Astrocyte (in vitro differentiated cells and primary cell): ENCODE data around the gene OTX2. TPM values are rescaled to one million over a fixed set of nuclear protein-coding genes. Genes with fewer than 3 reads are reported as not detected.

Source experiments
- DNase-seq: peaks from one replicate; pipeline ENCODE4 v3.0.0-alpha.2; 2010; ENCODE audit warnings: low read depth
- FAIRE-seq: peaks from 2 replicates; lab custom pipeline; 2011; peaks lifted over from hg19 to GRCh38; lab: Jason Lieb, UNC
- H2AFZ ChIP-seq: 2 replicates; pipeline ENCODE4 v1.6.0; 2012; ENCODE audit warnings: low read depth, low read length, inconsistent platforms
- H3K27ac ChIP-seq: 2 replicates; pipeline ENCODE4 v1.5.1; 2011; ENCODE audit warnings: low read depth, low read length, inconsistent platforms
- H3K27me3 ChIP-seq: 2 replicates; pipeline ENCODE4 v1.6.0; 2011; ENCODE audit warnings: low read length, inconsistent platforms; ENCODE audit not compliant: insufficient read depth
- H3K36me3 ChIP-seq: 2 replicates; pipeline ENCODE4 v1.5.1; 2011; ENCODE audit warnings: low read length, inconsistent platforms; ENCODE audit not compliant: insufficient read depth
- H3K4me1 ChIP-seq: 2 replicates; pipeline ENCODE4 v1.5.1; 2011; ENCODE audit warnings: low read length, inconsistent platforms; ENCODE audit not compliant: insufficient read depth
- H3K4me2 ChIP-seq: 2 replicates; pipeline ENCODE4 v1.6.0; 2012; ENCODE audit warnings: low read length, inconsistent platforms
- H3K4me3 ChIP-seq: 2 replicates; pipeline ENCODE4 v1.5.1; 2011; ENCODE audit warnings: low read depth, mild to moderate bottlenecking, low read length, inconsistent platforms; ENCODE audit not compliant: insufficient read depth
- H3K79me2 ChIP-seq: 2 replicates; pipeline ENCODE4 v1.6.0; 2012; ENCODE audit warnings: mild to moderate bottlenecking, low read length, inconsistent platforms; ENCODE audit not compliant: insufficient read depth
- H3K9ac ChIP-seq: 2 replicates; pipeline ENCODE4 v1.6.0; 2012; ENCODE audit warnings: mild to moderate bottlenecking, low read length, inconsistent platforms
- H3K9me3 ChIP-seq: 2 replicates; pipeline ENCODE4 v1.5.1; 2012; ENCODE audit warnings: low read depth, mild to moderate bottlenecking, low read length, inconsistent platforms; ENCODE audit not compliant: insufficient read depth
- H4K20me1 ChIP-seq: 2 replicates; pipeline ENCODE4 v1.6.0; 2012; ENCODE audit warnings: low read length, inconsistent platforms; ENCODE audit not compliant: insufficient read depth
- H3K27ac Mint-ChIP-seq: one replicate; pipeline ENCODE4 v1.8.0; 2021; ENCODE audit warnings: mild to moderate bottlenecking, mixed read lengths; ENCODE audit not compliant: unreplicated experiment
- H3K27me3 Mint-ChIP-seq: one replicate; pipeline ENCODE4 v1.8.0; 2021; ENCODE audit warnings: low read depth, mixed read lengths; ENCODE audit not compliant: unreplicated experiment
- H3K36me3 Mint-ChIP-seq: one replicate; pipeline ENCODE4 v1.8.0; 2021; ENCODE audit warnings: low read depth, mixed read lengths; ENCODE audit not compliant: unreplicated experiment
- H3K4me1 Mint-ChIP-seq: one replicate; pipeline ENCODE4 v1.8.0; 2021; ENCODE audit warnings: low read depth, mixed read lengths; ENCODE audit not compliant: unreplicated experiment
- H3K4me3 Mint-ChIP-seq: one replicate; pipeline ENCODE4 v1.8.0; 2021; ENCODE audit warnings: mild to moderate bottlenecking, moderate library complexity, mixed read lengths; ENCODE audit not compliant: unreplicated experiment
- H3K9me3 Mint-ChIP-seq: one replicate; pipeline ENCODE4 v1.8.0; 2021; ENCODE audit warnings: mild to moderate bottlenecking, mixed read lengths; ENCODE audit not compliant: unreplicated experiment
- CTCF ChIP-seq: IDR thresholded peaks from 2 replicates; pipeline ENCODE4 v1.5.1; 2011; ENCODE audit warnings: low read depth, mild to moderate bottlenecking, inconsistent platforms, low read length, moderate library complexity; ENCODE audit not compliant: insufficient read depth
- EZH2 ChIP-seq: IDR thresholded peaks from 2 replicates; pipeline ENCODE4 v1.6.1; 2012; ENCODE audit warnings: mild to moderate bottlenecking, low read length, inconsistent platforms; ENCODE audit not compliant: insufficient read depth
- total RNA-seq: library from RNA; stranded (reverse); gene quantifications from 2 replicates; pipeline ENCODE4 v1.2.1, GENCODE V29; 2021

The OTX2 gene
- total RNA-seq, 1 donor from 2014 or later, result 8.2 TPM

- Histone ChIP-seq H3K9me3 (no peaks in the 10 kb centered on the region), H3K27me3 (no peaks in the 10 kb centered on the region), H3K4me3 (no peak overlapping the region), H3K9ac (no peak overlapping the region), H3K4me1 (no peaks in the 10 kb centered on the region), H3K4me2 (no peak overlapping the region), H2AFZ (no peak overlapping the region), H3K27ac (no peak overlapping the region), H3K36me3 (no peaks in the 10 kb centered on the region), H3K79me2 (no peaks in the 10 kb centered on the region), H4K20me1 (no peaks in the 10 kb centered on the region)
- no peak for TF ChIP-seq CTCF
- TF ChIP-seq EZH2, result no peak
- Mint-ChIP-seq H3K27ac (no peak overlapping the region), H3K27me3 (peaks cover 4% of the 10 kb centered on the region), H3K4me3 (no peak overlapping the region), H3K9me3 (no peaks in the 10 kb centered on the region), H3K4me1 (no peaks in the 10 kb centered on the region), H3K36me3 (peaks cover 3% of the 10 kb centered on the region)
- FAIRE-seq (no peak), DNase-seq (no peak)
These were observed 51.2 kb downstream of the OTX2 start for GRCh38 chr14:56759094-56759493.

GRCh38 chr14:56754921-56755320 is 55.4 kb downstream of the OTX2 start:
- no peaks in the 10 kb centered on the region for H3K4me1 ChIP-seq
- no peak for DNase-seq
- FAIRE-seq, result no peak
- no peak overlapping the region for H3K9ac ChIP-seq
- peaks cover 3% of the 10 kb centered on the region for H3K27me3 Mint-ChIP-seq
- H3K36me3 Mint-ChIP-seq, result no peaks in the 10 kb centered on the region
- no peaks in the 10 kb centered on the region for H3K4me1 Mint-ChIP-seq
- H3K27me3 ChIP-seq, result no peaks in the 10 kb centered on the region
- H3K9me3 Mint-ChIP-seq, result no peaks in the 10 kb centered on the region
- no peak overlapping the region for H3K27ac ChIP-seq
- H3K79me2 ChIP-seq, result no peaks in the 10 kb centered on the region
- no peak overlapping the region for H2AFZ ChIP-seq
- no peak for TF ChIP-seq EZH2
- no peak for TF ChIP-seq CTCF
- no peaks in the 10 kb centered on the region for H3K36me3 ChIP-seq
- no peaks in the 10 kb centered on the region for H3K9me3 ChIP-seq
- H3K4me3 ChIP-seq, result no peak overlapping the region
- H4K20me1 ChIP-seq, result no peaks in the 10 kb centered on the region
- H3K27ac Mint-ChIP-seq, result no peak overlapping the region
- H3K4me3 Mint-ChIP-seq, result no peak overlapping the region
- H3K4me2 ChIP-seq, result no peak overlapping the region

- Histone ChIP-seq H3K9ac (no peak overlapping the region), H3K27ac (no peak overlapping the region), H2AFZ (no peak overlapping the region), H3K36me3 (no peaks in the 10 kb centered on the region), H3K27me3 (no peaks in the 10 kb centered on the region), H3K9me3 (no peaks in the 10 kb centered on the region), H3K4me3 (no peak overlapping the region), H3K4me1 (no peaks in the 10 kb centered on the region), H3K4me2 (no peak overlapping the region), H3K79me2 (no peaks in the 10 kb centered on the region), H4K20me1 (no peaks in the 10 kb centered on the region)
- no peaks in the 10 kb centered on the region for H3K36me3 Mint-ChIP-seq
- H3K27me3 Mint-ChIP-seq, result peaks cover 3% of the 10 kb centered on the region
- no peaks in the 10 kb centered on the region for H3K9me3 Mint-ChIP-seq
- no peak overlapping the region for H3K27ac Mint-ChIP-seq
- DNase-seq (no peak), FAIRE-seq (no peak)
- no peak for TF ChIP-seq CTCF
- TF ChIP-seq EZH2, result no peak
- no peaks in the 10 kb centered on the region for H3K4me1 Mint-ChIP-seq
- H3K4me3 Mint-ChIP-seq, result no peak overlapping the region
These were observed 56.9 kb downstream of the OTX2 start for GRCh38 chr14:56753396-56753795.
